Epithelial cell of proximal tubule (primary cell): ENCODE results near the gene SLC8A1. TPM values are rescaled to one million over a fixed set of nuclear protein-coding genes. Genes with fewer than 3 reads are reported as not detected.

Source experiments
- DNase-seq: peaks from one replicate; pipeline ENCODE4 v3.0.0-alpha.2; 2011; ENCODE audit warnings: low read depth
- H3K4me3 ChIP-seq: 2 replicates; pipeline ENCODE4 v1.5.1; 2011; ENCODE audit warnings: low read depth, mild to moderate bottlenecking, low read length
- total RNA-seq: library from RNA; depleted of rRNA; stranded (reverse); fragments of >200 nt; gene quantifications from 2 replicates; pipeline ENCODE4 v1.2.3, GENCODE V29; 2015
- TF ChIP-seq, protein P1 (sequence below): conservative IDR thresholded peaks from 2 replicates; pipeline ENCODE4 v1.5.1; 2012; ENCODE audit warnings: low read depth, mild to moderate bottlenecking, low read length

The SLC8A1 gene
- total RNA-seq, 1 donor from 2014 or later: 4.8 TPM

DNA sequence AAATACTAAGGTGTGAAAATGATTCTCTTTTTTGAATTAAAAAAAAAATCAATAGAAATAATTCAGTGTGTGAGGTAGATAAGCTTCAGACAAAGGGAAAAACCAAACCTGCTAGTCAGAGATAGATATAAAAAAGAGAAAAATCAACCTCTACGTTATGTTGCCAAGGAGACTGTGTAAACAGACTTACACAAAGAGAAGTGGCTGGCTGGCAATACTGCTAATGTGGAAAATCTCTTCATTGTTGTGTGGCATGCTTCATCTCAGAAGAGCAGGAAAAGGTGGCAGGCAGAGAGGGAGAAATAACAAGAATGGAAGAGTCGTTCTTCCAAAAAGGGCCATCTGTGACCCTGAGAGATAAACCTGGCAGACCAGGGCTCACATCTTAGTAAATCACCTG lies 200.8 kb downstream of the SLC8A1 start:
- DNase-seq: no peak
- no peak overlapping the region for H3K4me3 ChIP-seq
- TF ChIP-seq, protein P1, sequence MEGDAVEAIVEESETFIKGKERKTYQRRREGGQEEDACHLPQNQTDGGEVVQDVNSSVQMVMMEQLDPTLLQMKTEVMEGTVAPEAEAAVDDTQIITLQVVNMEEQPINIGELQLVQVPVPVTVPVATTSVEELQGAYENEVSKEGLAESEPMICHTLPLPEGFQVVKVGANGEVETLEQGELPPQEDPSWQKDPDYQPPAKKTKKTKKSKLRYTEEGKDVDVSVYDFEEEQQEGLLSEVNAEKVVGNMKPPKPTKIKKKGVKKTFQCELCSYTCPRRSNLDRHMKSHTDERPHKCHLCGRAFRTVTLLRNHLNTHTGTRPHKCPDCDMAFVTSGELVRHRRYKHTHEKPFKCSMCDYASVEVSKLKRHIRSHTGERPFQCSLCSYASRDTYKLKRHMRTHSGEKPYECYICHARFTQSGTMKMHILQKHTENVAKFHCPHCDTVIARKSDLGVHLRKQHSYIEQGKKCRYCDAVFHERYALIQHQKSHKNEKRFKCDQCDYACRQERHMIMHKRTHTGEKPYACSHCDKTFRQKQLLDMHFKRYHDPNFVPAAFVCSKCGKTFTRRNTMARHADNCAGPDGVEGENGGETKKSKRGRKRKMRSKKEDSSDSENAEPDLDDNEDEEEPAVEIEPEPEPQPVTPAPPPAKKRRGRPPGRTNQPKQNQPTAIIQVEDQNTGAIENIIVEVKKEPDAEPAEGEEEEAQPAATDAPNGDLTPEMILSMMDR: no peak

DNA sequence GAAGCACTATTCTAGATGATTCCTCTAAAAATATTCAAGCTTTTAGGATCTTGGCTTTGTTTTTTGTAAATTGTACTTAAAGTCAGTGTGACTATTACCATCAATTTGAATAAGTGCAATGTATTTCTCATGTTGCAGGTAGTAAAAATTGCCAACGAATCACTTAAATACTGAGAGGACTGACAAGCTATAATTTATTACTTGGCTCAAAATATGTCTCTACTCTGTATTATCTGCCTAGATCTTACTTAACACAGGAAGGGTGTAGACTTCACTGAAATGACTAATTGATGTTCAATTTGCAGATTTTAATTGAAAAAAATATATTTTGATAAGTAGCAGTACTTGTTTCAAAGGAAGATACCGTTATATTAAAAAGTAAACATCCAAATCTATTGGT lies 202.3 kb downstream of the SLC8A1 start:
- TF ChIP-seq, protein P1: no peak
- H3K4me3 ChIP-seq: no peak overlapping the region
- no peak for DNase-seq

DNA sequence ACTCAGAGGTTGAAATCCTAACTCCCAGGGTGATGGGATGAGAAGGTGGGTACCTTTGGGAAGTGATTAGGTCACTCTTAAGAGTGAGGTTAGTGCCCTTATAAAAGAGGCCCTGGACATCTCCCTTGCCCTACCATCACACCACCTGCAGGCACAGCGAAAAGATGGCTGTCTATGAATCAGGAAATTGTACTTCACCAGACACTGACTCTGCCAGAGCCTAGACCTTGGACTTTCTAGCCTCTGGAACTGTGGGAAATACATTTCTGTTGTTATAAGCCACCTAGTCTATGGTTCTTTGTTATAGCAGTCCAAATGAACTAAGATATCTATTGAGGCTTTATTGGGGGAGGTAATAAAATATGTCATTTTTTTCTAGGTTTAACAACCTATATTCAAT lies 203.6 kb downstream of the SLC8A1 start:
- TF ChIP-seq, protein P1: no peak
- H3K4me3 ChIP-seq: no peak overlapping the region
- no peak for DNase-seq

DNA sequence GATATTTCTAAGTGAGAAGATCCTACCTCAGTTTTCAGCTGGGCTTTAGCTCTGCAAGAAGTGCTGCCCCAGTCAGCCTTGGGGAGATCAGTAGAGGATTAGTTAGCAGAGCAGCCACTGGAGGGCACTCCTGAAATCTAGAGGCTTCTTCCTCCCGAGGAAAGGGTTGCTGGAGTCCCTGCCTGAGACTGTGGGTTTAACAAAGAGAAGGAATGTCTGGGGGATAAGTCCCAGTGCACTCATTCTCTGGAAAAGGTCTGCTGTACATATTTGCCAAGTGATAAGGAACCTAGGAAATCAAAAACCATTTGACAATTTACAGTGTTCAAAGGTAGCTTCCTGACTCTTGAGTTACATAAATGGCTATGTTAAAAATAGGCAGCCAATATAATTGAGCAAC lies 207.2 kb downstream of the SLC8A1 start:
- DNase-seq: no peak
- TF ChIP-seq, protein P1: peak; percentile 76
- H3K4me3 ChIP-seq: no peak overlapping the region

DNA sequence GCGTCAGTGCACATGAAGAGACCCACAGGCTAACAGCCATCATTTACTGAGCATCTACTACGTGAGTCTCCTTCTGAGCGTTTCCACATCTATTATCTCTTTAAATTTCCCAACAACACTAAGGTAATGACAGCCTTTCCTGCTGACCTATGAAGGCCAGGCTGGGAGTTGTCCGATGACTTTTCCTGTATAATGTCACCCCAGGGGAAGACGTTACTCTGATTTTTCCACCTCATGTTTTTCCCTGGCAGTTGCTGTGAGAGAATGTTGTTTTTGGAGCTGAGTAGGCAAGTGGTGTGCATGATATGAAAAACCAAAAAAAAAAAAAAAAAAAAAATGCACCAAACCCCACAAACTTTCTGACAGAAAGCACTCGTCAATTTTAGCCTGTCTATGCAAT lies 207.6 kb downstream of the SLC8A1 start:
- TF ChIP-seq, protein P1: no peak
- DNase-seq: no peak
- no peak overlapping the region for H3K4me3 ChIP-seq

DNA sequence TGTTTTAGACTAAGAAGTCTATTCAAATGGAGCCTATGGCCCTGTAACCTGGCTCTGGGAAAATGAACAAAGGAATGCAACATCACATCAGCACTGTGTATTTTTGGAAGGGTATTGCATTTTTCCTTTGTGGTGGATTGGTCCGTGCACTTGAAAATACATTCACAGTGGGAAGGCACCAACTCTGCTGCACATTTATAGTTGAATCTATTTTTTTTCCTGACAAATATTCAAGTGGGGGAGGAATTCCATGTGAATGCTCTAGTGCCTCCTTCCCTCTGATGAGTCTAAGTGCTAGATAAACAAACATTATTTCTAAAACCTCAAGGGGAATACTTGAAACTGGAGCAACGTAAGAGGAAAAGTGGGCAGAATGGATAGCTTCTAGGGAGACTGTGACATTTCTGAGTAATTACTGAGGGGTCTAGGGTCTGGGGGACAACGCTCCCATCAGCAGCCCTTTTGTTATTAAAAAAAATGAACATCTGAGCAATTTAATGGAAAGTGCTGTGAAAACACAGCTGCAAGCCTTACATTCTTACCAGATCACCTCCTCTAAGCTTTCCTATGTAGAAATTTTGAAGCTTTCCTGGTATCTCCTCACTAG lies 208.2 kb downstream of the SLC8A1 start:
- TF ChIP-seq, protein P1: no peak
- no peak for DNase-seq
- H3K4me3 ChIP-seq: no peak overlapping the region

GRCh38 chr2:40242315-40242714 lies 209.6 kb downstream of the SLC8A1 start:
- no peak overlapping the region for H3K4me3 ChIP-seq
- DNase-seq: no peak
- TF ChIP-seq, protein P1: no peak
